22Rv1 (cell line): ENCODE measurements around the gene CPNE9.

ENCODE experiments used
- H3K27ac ChIP-seq: fragments of 450-650 bp; 2 replicates; pipeline ENCODE4 v1.5.1; 2017
- CTCF ChIP-seq: fragments of 450-650 bp; IDR thresholded peaks from 2 replicates; pipeline ENCODE4 v1.5.1; 2017; ENCODE audit warnings: mild to moderate bottlenecking
- ZFX ChIP-seq: fragments of 450-650 bp; IDR thresholded peaks from 2 replicates; pipeline ENCODE4 v1.6.1; 2017; ENCODE audit warnings: antibody characterized with exemption, borderline replicate concordance

The CPNE9 gene

GRCh38 chr3:9732740-9733115, 29.1 kb downstream of the CPNE9 start:
- no peak for TF ChIP-seq ZFX
- no peak overlapping the region for H3K27ac ChIP-seq

GRCh38 chr3:9736831-9737230, 33.2 kb downstream of the CPNE9 start:
- H3K27ac ChIP-seq, result no peak overlapping the region
- TF ChIP-seq CTCF, result no peak
- TF ChIP-seq ZFX, result no peak

- H3K27ac ChIP-seq, result no peak overlapping the region
- TF ChIP-seq CTCF (no peak), ZFX (no peak)
These were observed 35.5 kb downstream of the CPNE9 start for GRCh38 chr3:9739181-9739580.

- TF ChIP-seq ZFX (no peak), CTCF (no peak)
- H3K27ac ChIP-seq, result no peak overlapping the region
These were observed 38.9 kb downstream of the CPNE9 start for GRCh38 chr3:9742560-9742959.

- no peak overlapping the region for H3K27ac ChIP-seq
- no peak for TF ChIP-seq CTCF
- no peak for TF ChIP-seq ZFX
These were observed 39.9 kb downstream of the CPNE9 start for GRCh38 chr3:9743548-9743947.

- TF ChIP-seq CTCF (no peak), ZFX (no peak)
- H3K27ac ChIP-seq, result no peak overlapping the region
These were observed 40.5 kb downstream of the CPNE9 start for GRCh38 chr3:9744162-9744561.

GRCh38 chr3:9745521-9745920, 41.9 kb downstream of the CPNE9 start:
- H3K27ac ChIP-seq, result no peak overlapping the region
- no peak for TF ChIP-seq CTCF
- no peak for TF ChIP-seq ZFX

- TF ChIP-seq ZFX (no peak), CTCF (no peak)
- H3K27ac ChIP-seq, result no peak overlapping the region
These were observed 42.7 kb downstream of the CPNE9 start for GRCh38 chr3:9746330-9746729.
